SK-N-SH (cell line): ENCODE results near the gene ENTHD1.

Source experiments
- CHD2 ChIP-seq: fragments of 150-350 bp; IDR thresholded peaks from 2 replicates; pipeline ENCODE4 v1.6.1; 2018; ENCODE audit warnings: low read length; ENCODE audit not compliant: partially characterized antibody
- EP300 ChIP-seq, 2 experiments: IDR thresholded peaks; 2 replicates each; pipeline versions ENCODE4 v1.4.0 to v1.6.1; 2012; ENCODE audit warnings: borderline replicate concordance in 1 of 2, low read depth in 1 of 2, low read length in 1 of 2
- NFIC ChIP-seq: IDR thresholded peaks from 2 replicates; pipeline ENCODE4 v1.4.0; 2012; ENCODE audit warnings: borderline replicate concordance
- RAD21 ChIP-seq: IDR thresholded peaks from 2 replicates; pipeline ENCODE4 v1.6.1; 2012; ENCODE audit warnings: mild to moderate bottlenecking, low read length
- TAF1 ChIP-seq: IDR thresholded peaks from 2 replicates; pipeline ENCODE4 v1.6.1; 2012; ENCODE audit warnings: low read depth, mild to moderate bottlenecking, low read length, moderate library complexity, borderline replicate concordance
- TEAD4 ChIP-seq: IDR thresholded peaks from 2 replicates; pipeline ENCODE4 v1.4.0; 2012; ENCODE audit warnings: mild to moderate bottlenecking, borderline replicate concordance; ENCODE audit not compliant: insufficient read depth
- TF ChIP-seq, protein P1 (sequence below): IDR thresholded peaks from 2 replicates; pipeline ENCODE4 v1.6.1; 2012; ENCODE audit warnings: mild to moderate bottlenecking, low read depth, low read length, moderate library complexity
- TF ChIP-seq, protein P2 (sequence below): fragments of 200-600 bp; sonication (generic); IDR thresholded peaks from 2 replicates; pipeline ENCODE4 v1.6.1; 2017; ENCODE audit warnings: antibody characterized with exemption, mild to moderate bottlenecking, moderate library complexity
- TF ChIP-seq, protein P3 (sequence below): IDR thresholded peaks from 2 replicates; pipeline ENCODE4 v1.4.0; 2012; ENCODE audit warnings: low read depth
- TF ChIP-seq, protein P4 (sequence below): fragments of 150-350 bp; IDR thresholded peaks from 2 replicates; pipeline ENCODE4 v1.6.1; 2017; ENCODE audit warnings: antibody characterized with exemption, low read length, low read depth, borderline replicate concordance
- TF ChIP-seq, protein P5 (sequence below): IDR thresholded peaks from 2 replicates; pipeline ENCODE4; 2012

DNA sequence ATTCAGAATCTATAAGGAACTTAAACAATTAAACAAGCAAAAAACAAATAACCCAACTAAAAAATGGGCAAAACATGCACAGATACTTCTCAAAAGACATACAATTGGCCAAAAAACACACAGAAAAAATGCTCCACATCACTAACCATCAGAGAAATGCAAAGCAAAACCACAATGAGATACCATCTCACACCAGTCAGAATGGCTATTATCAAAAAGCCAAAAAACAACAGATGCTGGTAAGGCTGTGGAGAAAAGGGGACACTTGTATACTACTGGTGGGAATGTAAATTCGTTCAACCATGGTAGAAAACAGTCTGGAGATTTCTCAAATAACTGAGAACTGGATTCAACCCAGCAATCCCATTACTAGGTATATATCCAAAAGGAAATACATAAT lies 24.8 kb downstream of the ENTHD1 start:
- TF ChIP-seq, protein P1, sequence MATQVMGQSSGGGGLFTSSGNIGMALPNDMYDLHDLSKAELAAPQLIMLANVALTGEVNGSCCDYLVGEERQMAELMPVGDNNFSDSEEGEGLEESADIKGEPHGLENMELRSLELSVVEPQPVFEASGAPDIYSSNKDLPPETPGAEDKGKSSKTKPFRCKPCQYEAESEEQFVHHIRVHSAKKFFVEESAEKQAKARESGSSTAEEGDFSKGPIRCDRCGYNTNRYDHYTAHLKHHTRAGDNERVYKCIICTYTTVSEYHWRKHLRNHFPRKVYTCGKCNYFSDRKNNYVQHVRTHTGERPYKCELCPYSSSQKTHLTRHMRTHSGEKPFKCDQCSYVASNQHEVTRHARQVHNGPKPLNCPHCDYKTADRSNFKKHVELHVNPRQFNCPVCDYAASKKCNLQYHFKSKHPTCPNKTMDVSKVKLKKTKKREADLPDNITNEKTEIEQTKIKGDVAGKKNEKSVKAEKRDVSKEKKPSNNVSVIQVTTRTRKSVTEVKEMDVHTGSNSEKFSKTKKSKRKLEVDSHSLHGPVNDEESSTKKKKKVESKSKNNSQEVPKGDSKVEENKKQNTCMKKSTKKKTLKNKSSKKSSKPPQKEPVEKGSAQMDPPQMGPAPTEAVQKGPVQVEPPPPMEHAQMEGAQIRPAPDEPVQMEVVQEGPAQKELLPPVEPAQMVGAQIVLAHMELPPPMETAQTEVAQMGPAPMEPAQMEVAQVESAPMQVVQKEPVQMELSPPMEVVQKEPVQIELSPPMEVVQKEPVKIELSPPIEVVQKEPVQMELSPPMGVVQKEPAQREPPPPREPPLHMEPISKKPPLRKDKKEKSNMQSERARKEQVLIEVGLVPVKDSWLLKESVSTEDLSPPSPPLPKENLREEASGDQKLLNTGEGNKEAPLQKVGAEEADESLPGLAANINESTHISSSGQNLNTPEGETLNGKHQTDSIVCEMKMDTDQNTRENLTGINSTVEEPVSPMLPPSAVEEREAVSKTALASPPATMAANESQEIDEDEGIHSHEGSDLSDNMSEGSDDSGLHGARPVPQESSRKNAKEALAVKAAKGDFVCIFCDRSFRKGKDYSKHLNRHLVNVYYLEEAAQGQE, result no peak
- TF ChIP-seq, protein P2, sequence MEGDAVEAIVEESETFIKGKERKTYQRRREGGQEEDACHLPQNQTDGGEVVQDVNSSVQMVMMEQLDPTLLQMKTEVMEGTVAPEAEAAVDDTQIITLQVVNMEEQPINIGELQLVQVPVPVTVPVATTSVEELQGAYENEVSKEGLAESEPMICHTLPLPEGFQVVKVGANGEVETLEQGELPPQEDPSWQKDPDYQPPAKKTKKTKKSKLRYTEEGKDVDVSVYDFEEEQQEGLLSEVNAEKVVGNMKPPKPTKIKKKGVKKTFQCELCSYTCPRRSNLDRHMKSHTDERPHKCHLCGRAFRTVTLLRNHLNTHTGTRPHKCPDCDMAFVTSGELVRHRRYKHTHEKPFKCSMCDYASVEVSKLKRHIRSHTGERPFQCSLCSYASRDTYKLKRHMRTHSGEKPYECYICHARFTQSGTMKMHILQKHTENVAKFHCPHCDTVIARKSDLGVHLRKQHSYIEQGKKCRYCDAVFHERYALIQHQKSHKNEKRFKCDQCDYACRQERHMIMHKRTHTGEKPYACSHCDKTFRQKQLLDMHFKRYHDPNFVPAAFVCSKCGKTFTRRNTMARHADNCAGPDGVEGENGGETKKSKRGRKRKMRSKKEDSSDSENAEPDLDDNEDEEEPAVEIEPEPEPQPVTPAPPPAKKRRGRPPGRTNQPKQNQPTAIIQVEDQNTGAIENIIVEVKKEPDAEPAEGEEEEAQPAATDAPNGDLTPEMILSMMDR, result no peak
- TF ChIP-seq EP300 (IDR thresholded peaks at IDR 0.05; ENCODE audit: borderline replicate concordance in 1 of 2, low read depth in 1 of 2, low read length in 1 of 2), result no peak
- TF ChIP-seq, protein P3, sequence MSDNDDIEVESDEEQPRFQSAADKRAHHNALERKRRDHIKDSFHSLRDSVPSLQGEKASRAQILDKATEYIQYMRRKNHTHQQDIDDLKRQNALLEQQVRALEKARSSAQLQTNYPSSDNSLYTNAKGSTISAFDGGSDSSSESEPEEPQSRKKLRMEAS, result no peak
- TF ChIP-seq, protein P4, sequence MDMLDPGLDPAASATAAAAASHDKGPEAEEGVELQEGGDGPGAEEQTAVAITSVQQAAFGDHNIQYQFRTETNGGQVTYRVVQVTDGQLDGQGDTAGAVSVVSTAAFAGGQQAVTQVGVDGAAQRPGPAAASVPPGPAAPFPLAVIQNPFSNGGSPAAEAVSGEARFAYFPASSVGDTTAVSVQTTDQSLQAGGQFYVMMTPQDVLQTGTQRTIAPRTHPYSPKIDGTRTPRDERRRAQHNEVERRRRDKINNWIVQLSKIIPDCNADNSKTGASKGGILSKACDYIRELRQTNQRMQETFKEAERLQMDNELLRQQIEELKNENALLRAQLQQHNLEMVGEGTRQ, result no peak
- no peak for TF ChIP-seq NFIC
- TF ChIP-seq, protein P5, sequence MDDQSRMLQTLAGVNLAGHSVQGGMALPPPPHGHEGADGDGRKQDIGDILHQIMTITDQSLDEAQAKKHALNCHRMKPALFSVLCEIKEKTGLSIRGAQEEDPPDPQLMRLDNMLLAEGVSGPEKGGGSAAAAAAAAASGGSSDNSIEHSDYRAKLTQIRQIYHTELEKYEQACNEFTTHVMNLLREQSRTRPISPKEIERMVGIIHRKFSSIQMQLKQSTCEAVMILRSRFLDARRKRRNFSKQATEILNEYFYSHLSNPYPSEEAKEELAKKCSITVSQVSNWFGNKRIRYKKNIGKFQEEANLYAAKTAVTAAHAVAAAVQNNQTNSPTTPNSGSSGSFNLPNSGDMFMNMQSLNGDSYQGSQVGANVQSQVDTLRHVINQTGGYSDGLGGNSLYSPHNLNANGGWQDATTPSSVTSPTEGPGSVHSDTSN, result no peak
- no peak for TF ChIP-seq CHD2
- TF ChIP-seq RAD21, result no peak
- TF ChIP-seq TEAD4, result no peak
- no peak for TF ChIP-seq TAF1
